Tibial nerve (tissue), 4 donors: Measurements from ENCODE around the gene TSEN15.

ENCODE experiments used
- EP300 ChIP-seq, 2 donors: sonication (generic); formaldehyde crosslinking; IDR thresholded peaks; one replicate each; pipeline ENCODE4 v1.6.1; 2017; ENCODE audit warnings: antibody characterized with exemption in 2 of 2, mild to moderate bottlenecking in 1 of 2
- POLR2A ChIP-seq, 2 donors: fragments of 450-650 bp; IDR thresholded peaks; one replicate each; pipeline ENCODE4 v1.6.1; 2017; ENCODE audit warnings: antibody characterized with exemption in 2 of 2, mild to moderate bottlenecking in 2 of 2, moderate library complexity in 2 of 2
- TF ChIP-seq, protein P1 (sequence below), 5 experiments: fragments of 200-600 bp in 3 of 5; fragments of 450-650 bp in 2 of 5; sonication (generic) in 3 of 5; IDR thresholded peaks; one replicate each; pipeline ENCODE4 v1.5.1; 2016 to 2019; ENCODE audit warnings: antibody characterized with exemption in 5 of 5, mild to moderate bottlenecking in 3 of 5, moderate library complexity in 2 of 5

- TF ChIP-seq POLR2A (IDR thresholded peaks at IDR 0.05) (no peak), EP300 (IDR thresholded peaks at IDR 0.05) (no peak)
- TF ChIP-seq, protein P1, sequence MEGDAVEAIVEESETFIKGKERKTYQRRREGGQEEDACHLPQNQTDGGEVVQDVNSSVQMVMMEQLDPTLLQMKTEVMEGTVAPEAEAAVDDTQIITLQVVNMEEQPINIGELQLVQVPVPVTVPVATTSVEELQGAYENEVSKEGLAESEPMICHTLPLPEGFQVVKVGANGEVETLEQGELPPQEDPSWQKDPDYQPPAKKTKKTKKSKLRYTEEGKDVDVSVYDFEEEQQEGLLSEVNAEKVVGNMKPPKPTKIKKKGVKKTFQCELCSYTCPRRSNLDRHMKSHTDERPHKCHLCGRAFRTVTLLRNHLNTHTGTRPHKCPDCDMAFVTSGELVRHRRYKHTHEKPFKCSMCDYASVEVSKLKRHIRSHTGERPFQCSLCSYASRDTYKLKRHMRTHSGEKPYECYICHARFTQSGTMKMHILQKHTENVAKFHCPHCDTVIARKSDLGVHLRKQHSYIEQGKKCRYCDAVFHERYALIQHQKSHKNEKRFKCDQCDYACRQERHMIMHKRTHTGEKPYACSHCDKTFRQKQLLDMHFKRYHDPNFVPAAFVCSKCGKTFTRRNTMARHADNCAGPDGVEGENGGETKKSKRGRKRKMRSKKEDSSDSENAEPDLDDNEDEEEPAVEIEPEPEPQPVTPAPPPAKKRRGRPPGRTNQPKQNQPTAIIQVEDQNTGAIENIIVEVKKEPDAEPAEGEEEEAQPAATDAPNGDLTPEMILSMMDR (IDR thresholded peaks at IDR 0.05): no peak
Observed at GRCh38 chr1:184014271-184014670, 37.3 kb upstream of the TSEN15 start.
